Measurements from ENCODE around the gene ZDHHC24. TPM values are rescaled to one million over a fixed set of nuclear protein-coding genes. Genes with fewer than 3 reads are reported as not detected.

ZDHHC24 gene
- total and polyA plus RNA-seq, 2 experiments from 2014 or later: 5.6 to 13.1 TPM

DNA sequence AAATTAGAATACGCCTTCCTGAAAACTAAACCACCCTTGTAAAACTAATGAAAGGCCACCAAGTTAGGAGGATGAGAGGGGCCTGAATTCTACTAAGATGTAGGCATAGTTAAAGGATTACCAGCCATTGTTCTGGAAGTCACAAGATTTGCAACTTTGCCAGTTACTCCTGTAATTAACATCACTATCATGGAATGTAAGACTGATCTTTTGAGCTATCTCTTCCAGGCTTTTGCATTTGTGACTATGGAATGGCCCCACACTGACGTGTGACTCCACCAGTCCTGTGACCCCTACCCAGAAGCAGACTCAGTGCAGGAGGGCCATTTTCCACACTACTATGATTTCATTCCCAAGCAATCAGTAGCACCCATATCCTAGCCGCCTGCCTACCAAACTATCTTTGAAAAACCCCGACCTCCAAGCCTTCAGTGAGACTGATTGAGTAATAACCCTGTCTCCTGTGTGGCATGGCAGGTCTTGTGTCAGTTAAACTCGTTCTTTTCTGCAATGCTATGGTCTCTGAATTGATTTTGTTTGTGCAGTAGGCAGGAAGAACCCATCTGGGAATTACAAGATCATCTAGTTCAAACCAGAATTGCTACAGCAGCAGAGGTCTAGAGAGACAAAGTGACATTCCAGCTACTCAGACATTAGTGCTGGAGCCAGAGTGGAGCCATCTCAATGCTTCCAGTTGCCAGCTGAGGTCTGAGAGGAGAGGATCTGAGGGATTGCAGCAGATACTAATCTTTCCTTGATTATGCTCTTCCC is 24.4 kb upstream of the ZDHHC24 start:
- H2AFZ ChIP-seq: no peak overlapping the region
- H3K36me3 ChIP-seq (ENCODE audit: insufficient read depth): no peaks in the 10 kb centered on the region
- peak overlapping the region; percentile 1; the same call in 1 of the 3 replicates for H3K4me3 Mint-ChIP-seq
- peak overlapping the region; percentile 92 for H3K27ac ChIP-seq (ENCODE audit: low read depth)
- peak overlapping the region; percentile 86 for H3K27ac Mint-ChIP-seq
- ATAC-seq (peak; percentile 47), DNase-seq (ENCODE audit: low spot score) (peak; percentile 68)
- H3K4me2 ChIP-seq: peak overlapping the region; percentile 40; the same call in 1 of the 2 replicates
- H3K9me3 Mint-ChIP-seq: peaks cover 35% of the 10 kb centered on the region
- TF ChIP-seq ZNF114 (CRISPR knock-in tag; IDR thresholded peaks at IDR 0.05) (no peak), CREB1 (CRISPR knock-in tag; IDR thresholded peaks at IDR 0.05; ENCODE audit: low read depth) (peak; percentile 32; the same call in 1 of the 2 replicates)
- TF ChIP-seq, protein P1, sequence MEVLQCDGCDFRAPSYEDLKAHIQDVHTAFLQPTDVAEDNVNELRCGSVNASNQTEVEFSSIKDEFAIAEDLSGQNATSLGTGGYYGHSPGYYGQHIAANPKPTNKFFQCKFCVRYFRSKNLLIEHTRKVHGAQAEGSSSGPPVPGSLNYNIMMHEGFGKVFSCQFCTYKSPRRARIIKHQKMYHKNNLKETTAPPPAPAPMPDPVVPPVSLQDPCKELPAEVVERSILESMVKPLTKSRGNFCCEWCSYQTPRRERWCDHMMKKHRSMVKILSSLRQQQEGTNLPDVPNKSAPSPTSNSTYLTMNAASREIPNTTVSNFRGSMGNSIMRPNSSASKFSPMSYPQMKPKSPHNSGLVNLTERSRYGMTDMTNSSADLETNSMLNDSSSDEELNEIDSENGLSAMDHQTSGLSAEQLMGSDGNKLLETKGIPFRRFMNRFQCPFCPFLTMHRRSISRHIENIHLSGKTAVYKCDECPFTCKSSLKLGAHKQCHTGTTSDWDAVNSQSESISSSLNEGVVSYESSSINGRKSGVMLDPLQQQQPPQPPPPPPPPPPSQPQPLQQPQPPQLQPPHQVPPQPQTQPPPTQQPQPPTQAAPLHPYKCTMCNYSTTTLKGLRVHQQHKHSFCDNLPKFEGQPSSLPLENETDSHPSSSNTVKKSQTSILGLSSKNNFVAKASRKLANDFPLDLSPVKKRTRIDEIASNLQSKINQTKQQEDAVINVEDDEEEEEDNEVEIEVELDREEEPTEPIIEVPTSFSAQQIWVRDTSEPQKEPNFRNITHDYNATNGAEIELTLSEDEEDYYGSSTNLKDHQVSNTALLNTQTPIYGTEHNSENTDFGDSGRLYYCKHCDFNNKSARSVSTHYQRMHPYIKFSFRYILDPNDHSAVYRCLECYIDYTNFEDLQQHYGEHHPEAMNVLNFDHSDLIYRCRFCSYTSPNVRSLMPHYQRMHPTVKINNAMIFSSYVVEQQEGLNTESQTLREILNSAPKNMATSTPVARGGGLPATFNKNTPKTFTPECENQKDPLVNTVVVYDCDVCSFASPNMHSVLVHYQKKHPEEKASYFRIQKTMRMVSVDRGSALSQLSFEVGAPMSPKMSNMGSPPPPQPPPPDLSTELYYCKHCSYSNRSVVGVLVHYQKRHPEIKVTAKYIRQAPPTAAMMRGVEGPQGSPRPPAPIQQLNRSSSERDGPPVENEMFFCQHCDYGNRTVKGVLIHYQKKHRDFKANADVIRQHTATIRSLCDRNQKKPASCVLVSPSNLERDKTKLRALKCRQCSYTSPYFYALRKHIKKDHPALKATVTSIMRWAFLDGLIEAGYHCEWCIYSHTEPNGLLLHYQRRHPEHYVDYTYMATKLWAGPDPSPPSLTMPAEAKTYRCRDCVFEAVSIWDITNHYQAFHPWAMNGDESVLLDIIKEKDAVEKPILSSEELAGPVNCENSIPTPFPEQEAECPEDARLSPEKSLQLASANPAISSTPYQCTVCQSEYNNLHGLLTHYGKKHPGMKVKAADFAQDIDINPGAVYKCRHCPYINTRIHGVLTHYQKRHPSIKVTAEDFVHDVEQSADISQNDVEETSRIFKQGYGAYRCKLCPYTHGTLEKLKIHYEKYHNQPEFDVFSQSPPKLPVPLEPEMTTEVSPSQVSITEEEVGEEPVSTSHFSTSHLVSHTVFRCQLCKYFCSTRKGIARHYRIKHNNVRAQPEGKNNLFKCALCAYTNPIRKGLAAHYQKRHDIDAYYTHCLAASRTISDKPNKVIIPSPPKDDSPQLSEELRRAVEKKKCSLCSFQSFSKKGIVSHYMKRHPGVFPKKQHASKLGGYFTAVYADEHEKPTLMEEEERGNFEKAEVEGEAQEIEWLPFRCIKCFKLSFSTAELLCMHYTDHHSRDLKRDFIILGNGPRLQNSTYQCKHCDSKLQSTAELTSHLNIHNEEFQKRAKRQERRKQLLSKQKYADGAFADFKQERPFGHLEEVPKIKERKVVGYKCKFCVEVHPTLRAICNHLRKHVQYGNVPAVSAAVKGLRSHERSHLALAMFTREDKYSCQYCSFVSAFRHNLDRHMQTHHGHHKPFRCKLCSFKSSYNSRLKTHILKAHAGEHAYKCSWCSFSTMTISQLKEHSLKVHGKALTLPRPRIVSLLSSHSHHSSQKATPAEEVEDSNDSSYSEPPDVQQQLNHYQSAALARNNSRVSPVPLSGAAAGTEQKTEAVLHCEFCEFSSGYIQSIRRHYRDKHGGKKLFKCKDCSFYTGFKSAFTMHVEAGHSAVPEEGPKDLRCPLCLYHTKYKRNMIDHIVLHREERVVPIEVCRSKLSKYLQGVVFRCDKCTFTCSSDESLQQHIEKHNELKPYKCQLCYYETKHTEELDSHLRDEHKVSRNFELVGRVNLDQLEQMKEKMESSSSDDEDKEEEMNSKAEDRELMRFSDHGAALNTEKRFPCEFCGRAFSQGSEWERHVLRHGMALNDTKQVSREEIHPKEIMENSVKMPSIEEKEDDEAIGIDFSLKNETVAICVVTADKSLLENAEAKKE (CRISPR knock-in tag; IDR thresholded peaks at IDR 0.05): 0 out of 2 replicates have a peak, but pooled peaks have one; percentile 34
- TF ChIP-seq, protein P2, sequence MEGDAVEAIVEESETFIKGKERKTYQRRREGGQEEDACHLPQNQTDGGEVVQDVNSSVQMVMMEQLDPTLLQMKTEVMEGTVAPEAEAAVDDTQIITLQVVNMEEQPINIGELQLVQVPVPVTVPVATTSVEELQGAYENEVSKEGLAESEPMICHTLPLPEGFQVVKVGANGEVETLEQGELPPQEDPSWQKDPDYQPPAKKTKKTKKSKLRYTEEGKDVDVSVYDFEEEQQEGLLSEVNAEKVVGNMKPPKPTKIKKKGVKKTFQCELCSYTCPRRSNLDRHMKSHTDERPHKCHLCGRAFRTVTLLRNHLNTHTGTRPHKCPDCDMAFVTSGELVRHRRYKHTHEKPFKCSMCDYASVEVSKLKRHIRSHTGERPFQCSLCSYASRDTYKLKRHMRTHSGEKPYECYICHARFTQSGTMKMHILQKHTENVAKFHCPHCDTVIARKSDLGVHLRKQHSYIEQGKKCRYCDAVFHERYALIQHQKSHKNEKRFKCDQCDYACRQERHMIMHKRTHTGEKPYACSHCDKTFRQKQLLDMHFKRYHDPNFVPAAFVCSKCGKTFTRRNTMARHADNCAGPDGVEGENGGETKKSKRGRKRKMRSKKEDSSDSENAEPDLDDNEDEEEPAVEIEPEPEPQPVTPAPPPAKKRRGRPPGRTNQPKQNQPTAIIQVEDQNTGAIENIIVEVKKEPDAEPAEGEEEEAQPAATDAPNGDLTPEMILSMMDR (conservative IDR thresholded peaks at IDR 0.05; ENCODE audit: low read depth in 2 of 2): no peak
- H3K4me1 ChIP-seq (ENCODE audit: insufficient read depth): peaks cover 23% of the 10 kb centered on the region
- H3K27me3 Mint-ChIP-seq (ENCODE audit: insufficient read depth, low read depth, poor library complexity): peaks cover 25% of the 10 kb centered on the region
- peaks cover 27% of the 10 kb centered on the region for H3K36me3 Mint-ChIP-seq (ENCODE audit: low read depth)
- H3K27me3 ChIP-seq (ENCODE audit: insufficient read depth): peaks cover 6% of the 10 kb centered on the region; the same call in 1 of the 2 replicates
- no peak overlapping the region for H3K4me3 ChIP-seq
- H3F3A ChIP-seq (replicated peaks; ENCODE audit: low read depth): peaks cover 11% of the 10 kb centered on the region; the same call in 1 of the 2 replicates
- peaks cover 21% of the 10 kb centered on the region for H3K4me1 Mint-ChIP-seq
- H4K20me1 ChIP-seq (replicated peaks; ENCODE audit: insufficient read depth): no peaks in the 10 kb centered on the region
- H3K9me2 ChIP-seq (ENCODE audit: insufficient read depth): no peaks in the 10 kb centered on the region
- no peaks in the 10 kb centered on the region for H3K79me2 ChIP-seq (replicated peaks; ENCODE audit: insufficient read depth)
